Measurements from ENCODE around the gene ATAD1. TPM values are rescaled to one million over a fixed set of nuclear protein-coding genes. Genes with fewer than 3 reads are reported as not detected.

Gene ATAD1
- total and polyA plus RNA-seq, 2 of the 8 experiments (the other 6 are each of a cell fraction or from before 2014, with no cell fraction given), result 8.9 to 35.3 TPM

GRCh38 chr10:87843714-87844113, 25.7 kb upstream of the ATAD1 start:
- TF ChIP-seq ASH2L (IDR thresholded peaks at IDR 0.05; ENCODE audit: low read length) (no peak), CBX8 (IDR thresholded peaks at IDR 0.05; ENCODE audit: borderline replicate concordance, low read depth, low read length) (no peak), EP300 (IDR thresholded peaks at IDR 0.05; ENCODE audit: borderline replicate concordance in 1 of 2, low read depth in 2 of 2, low read length in 2 of 2) (no peak), GABPA (IDR thresholded peaks at IDR 0.05; ENCODE audit: borderline replicate concordance, insufficient read depth, low read length) (no peak), NANOG (IDR thresholded peaks at IDR 0.05; ENCODE audit: insufficient read depth, low read depth, low read length, poor library complexity, severe bottlenecking) (no peak), POU5F1 (IDR thresholded peaks at IDR 0.05; ENCODE audit: low read depth, low read length) (no peak), GTF2F1 (IDR thresholded peaks at IDR 0.05; ENCODE audit: borderline replicate concordance, low read depth, low read length) (no peak), E2F6 (IDR thresholded peaks at IDR 0.05) (no peak), CHD1 (IDR thresholded peaks at IDR 0.05; ENCODE audit: low read depth, low read length) (no peak), TAF7 (optimal IDR thresholded peaks at IDR 0.05; ENCODE audit: borderline replicate concordance, low read depth, low read length) (no peak), SP2 (IDR thresholded peaks at IDR 0.05; ENCODE audit: low read length) (no peak)
- H3K23ac ChIP-seq (ENCODE audit: insufficient read length), result no peak overlapping the region
- no peak overlapping the region for H3K4ac ChIP-seq (replicated peaks; ENCODE audit: insufficient read length, low read depth, low read length)
- H4K91ac ChIP-seq (replicated peaks; ENCODE audit: insufficient read length, low read length), result no peak overlapping the region
- H3K4me1 ChIP-seq (replicated peaks in 1 of 4; ENCODE audit: control insufficient read depth in 3 of 4, insufficient read depth in 4 of 4, low read length in 3 of 4), result no peaks in the 10 kb centered on the region
- no peak overlapping the region for H3K4me3 ChIP-seq (ENCODE audit: extremely low read depth in 1 of 4, insufficient read depth in 2 of 4, low read depth in 3 of 4, low read length in 4 of 4)
- WGBS, 2 experiments (ENCODE audit: extremely low coverage in 1 of 2, insufficient coverage in 1 of 2, insufficient read length in 1 of 2, insufficient replicate concordance in 2 of 2, low coverage in 1 of 2, low lambda C conversion rate in 2 of 2, missing lambda C conversion rate in 1 of 2), result 94% methylated on average over 4 of the region's 4 CpGs; no CpG with 5 or more reads in 1 of the 2 experiments
- POLR2A ChIA-PET (ENCODE audit: partially characterized antibody), result interaction anchor here (0.6 kb wide), 1 partner anchor 16 kb away, joined by 4 read pairs; no protein-coding TSS in a partner anchor
- no peak overlapping the region for H2BK15ac ChIP-seq (ENCODE audit: low read length)
- no peaks in the 10 kb centered on the region for H3K79me1 ChIP-seq (ENCODE audit: low read depth, low read length)
- no peak overlapping the region for H3K56ac ChIP-seq (replicated peaks; ENCODE audit: insufficient read length, low read depth, low read length)
- H3K79me2 ChIP-seq (ENCODE audit: control insufficient read depth in 1 of 2, insufficient read depth in 2 of 2, low read length in 2 of 2), result no peaks in the 10 kb centered on the region
- no peaks in the 10 kb centered on the region for H4K20me1 ChIP-seq (replicated peaks in 1 of 2; ENCODE audit: control insufficient read depth in 1 of 2, insufficient read depth in 2 of 2, low read length in 2 of 2)
- H3K27me3 ChIP-seq (replicated peaks in 1 of 4; ENCODE audit: control insufficient read depth in 3 of 4, extremely low read depth in 1 of 4, insufficient read depth in 3 of 4, low read length in 3 of 4), result no peaks in the 10 kb centered on the region
- CTCF ChIA-PET (ENCODE audit: partially characterized antibody), result interaction anchor here (2.0 kb wide), 1 partner anchor 16 kb away, joined by 4 read pairs; no protein-coding TSS in a partner anchor
- 0 out of 2 replicates have a peak overlapping the region, but pooled peaks have one; percentile 9 for H2AFZ ChIP-seq (ENCODE audit: low read length)
- no peaks in the 10 kb centered on the region for H3K9me3 ChIP-seq (ENCODE audit: insufficient read depth in 2 of 2, low read depth in 1 of 2, low read length in 1 of 2)
- H2BK120ac ChIP-seq (replicated peaks; ENCODE audit: low read depth, low read length), result no peak overlapping the region
- no peaks in the 10 kb centered on the region for H3K36me3 ChIP-seq (ENCODE audit: control insufficient read depth in 2 of 4, insufficient read depth in 4 of 4, low read length in 3 of 4)
- H3K14ac ChIP-seq (ENCODE audit: insufficient read length), result no peak overlapping the region
- H2BK20ac ChIP-seq (ENCODE audit: low read length), result no peak overlapping the region
- no peak overlapping the region for H3K18ac ChIP-seq (ENCODE audit: extremely low read depth, low read length)
- H2BK12ac ChIP-seq (ENCODE audit: low read depth, low read length), result 0 out of 2 replicates have a peak overlapping the region, but pooled peaks have one; percentile 11
- H4K5ac ChIP-seq (ENCODE audit: insufficient read length, low read depth, low read length), result no peak overlapping the region
- no peak overlapping the region for H3K9ac ChIP-seq (replicated peaks in 1 of 4; ENCODE audit: extremely low read depth in 1 of 4, low read depth in 3 of 4, low read length in 3 of 4)
- no peak overlapping the region for H2AK5ac ChIP-seq (ENCODE audit: low read depth, low read length)
- DNase-seq (ENCODE audit: low read depth in 1 of 2, low spot score in 2 of 2) (no peak), FAIRE-seq (no peak)
- no peak overlapping the region for H3K4me2 ChIP-seq (ENCODE audit: insufficient read depth in 1 of 2, low read depth in 2 of 2, low read length in 2 of 2)
- H3K27ac ChIP-seq (ENCODE audit: low read depth, low read length), result no peak overlapping the region
- peak overlapping the region; percentile 41; the same call in 1 of the 2 replicates for H2BK5ac ChIP-seq (ENCODE audit: low read depth, low read length)
- H3K23me2 ChIP-seq (ENCODE audit: low read depth, low read length), result no peaks in the 10 kb centered on the region
- no peak overlapping the region for H4K8ac ChIP-seq (ENCODE audit: extremely low read depth, insufficient read depth, low read length)

Measured in H1 (cell line).